SIG-M5 treated with dmso at 0.1 percent for 504 hours (cell line): ENCODE results near the gene SRSF3.
A peak's percentile ranks its signal among the peaks of the same experiment; 100 is the strongest.
"Not testable (repeated sequence)": the region's sequence is repeated elsewhere in the genome, so short reads cannot be mapped to it uniquely, and the experiment has no call there.

Experiments
- DNase-seq: peaks from one replicate; lab custom pipeline; 2025; ENCODE audit not compliant: unreplicated experiment; lab: John Stamatoyannopoulos, UW

Gene SRSF3

DNA sequence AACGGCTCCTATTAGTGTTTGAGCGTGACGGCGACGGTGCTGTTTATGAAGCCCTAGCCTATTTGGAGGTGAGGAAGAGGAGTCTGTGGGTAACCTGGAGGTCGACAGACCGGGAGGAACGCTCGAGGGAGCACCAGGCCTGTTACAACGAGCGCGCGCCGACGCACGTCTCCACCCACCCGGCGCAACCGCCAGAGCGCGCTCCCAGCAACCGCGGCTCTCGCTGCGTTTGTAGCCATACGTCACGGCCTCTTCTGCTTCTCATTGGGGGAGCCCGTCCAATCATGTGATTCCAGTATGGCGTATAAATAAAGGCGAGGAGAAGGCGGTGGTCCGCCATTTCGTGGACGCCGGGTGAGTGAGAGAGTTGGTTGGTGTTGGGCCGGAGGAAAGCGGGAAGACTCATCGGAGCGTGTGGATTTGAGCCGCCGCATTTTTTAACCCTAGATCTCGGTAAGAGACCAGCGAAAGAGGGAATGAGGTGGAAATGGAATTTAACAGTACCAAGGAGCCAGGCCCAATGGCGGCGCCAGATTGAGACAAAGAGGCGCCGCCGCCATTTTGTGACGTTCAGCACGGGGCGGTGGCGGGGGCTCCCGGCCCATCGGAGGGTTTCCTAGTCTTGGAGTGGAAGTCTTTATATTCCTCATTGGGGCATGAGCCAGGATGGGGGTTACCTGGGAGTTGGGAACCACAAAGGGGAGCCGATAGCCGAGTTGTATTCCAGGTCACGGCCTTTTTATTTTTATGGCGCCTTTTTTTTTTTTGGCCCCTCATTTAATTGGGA lies at the start of gene SRSF3:
Gene SRSF3 (plus strand): TSS at position 334 of the 787 bp plus-strand sequence. CDS start 2,401 bp downstream, outside the sequence.
- DNase-seq = peak; percentile 98

DNA sequence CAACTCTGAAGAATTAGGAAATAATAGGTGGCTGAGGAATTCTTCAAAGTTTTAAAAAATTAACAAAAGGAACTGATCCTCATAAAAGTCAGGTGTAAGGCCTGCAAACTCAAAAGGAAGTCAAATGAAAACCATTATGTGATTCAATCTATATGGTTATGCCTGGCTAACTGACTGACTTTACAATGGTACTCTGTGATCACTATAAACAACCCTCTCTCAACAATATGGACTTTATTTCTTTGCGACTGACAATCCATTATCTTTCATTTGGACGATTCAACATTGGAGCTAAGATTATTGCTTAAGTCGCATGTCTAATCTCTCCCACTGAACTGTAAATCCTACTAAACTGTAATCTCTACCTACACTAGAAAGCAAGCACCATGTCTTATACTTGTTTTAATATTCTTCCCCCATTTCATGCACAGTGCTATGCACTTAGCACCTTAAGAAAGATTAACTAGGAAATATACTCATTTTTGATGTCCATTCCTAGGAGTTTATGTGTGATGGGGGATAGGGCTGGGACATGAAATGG lies 48.3 kb upstream of the SRSF3 start:
- no peak for DNase-seq

DNA sequence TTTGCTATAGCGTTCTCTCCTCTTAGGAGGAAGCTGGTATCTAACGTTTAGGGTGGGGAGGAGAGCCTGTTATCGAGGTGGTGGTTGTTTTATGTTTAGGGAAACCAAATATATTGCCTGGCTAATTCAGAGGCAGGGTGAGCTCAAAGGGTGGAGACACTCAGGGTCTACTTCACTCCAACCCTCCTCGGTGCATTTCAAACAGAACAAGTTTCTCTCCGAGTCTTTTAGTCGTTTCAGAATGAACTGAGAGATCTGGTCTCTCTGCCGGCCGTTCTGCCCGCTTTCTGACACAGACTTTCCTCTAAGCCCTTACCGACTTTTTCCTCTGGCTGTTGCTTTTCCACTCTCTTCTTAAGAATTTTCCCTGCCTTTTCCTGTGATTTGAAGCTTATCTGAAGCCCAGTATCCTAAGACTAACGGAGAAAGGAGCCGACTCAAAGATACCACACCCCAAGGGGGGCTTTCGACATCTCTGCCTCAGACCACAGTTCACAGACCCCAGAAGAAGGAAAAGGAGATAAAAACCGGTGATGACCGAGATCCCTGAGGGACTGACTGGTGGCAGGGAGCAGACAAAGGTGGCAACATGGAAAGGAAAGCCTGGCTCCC lies 47.7 kb upstream of the SRSF3 start:
- peak; percentile 32 for DNase-seq

DNA sequence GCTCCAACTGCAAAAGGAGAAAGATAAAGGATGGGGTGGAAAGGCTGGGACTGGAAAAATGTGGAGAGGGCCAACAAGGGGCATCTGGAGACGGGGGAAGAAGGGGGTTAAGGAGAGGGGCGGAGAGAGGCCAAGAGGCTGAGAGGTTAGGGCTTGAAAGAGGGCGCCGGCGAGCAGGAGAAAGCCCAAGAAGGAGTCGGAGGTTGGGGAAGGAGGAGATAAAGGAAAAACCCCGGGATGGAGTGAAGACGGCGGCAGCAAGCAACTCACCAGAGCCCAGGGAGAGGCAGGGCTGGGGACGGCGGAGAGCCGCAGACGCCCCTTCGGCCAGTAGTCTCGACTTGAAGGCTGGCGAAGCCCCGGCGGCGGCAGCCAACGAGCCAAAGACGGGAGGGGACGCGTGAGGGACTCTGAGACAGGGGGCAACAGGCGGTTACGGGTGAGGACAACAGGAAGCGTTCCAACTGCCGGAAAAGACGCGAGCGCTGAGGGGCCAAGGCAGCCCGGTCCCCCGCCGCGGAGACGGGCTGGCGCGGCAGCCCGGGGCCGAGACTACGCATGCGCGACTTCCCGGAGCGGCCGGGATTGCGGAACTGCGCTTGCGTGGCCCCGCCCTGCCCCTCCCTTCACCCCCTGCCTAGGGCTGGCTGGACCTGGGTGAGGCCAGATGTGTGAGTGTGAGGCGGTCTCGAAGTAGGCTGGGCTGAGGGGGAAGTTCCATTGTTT lies 47.1 kb upstream of the SRSF3 start, which contains the start of gene STK38:
Gene STK38 (minus strand): TSS at position 560 of the 726 bp plus-strand sequence. CDS start 7,277 bp downstream, outside the sequence.
- peak; percentile 84 for DNase-seq

DNA sequence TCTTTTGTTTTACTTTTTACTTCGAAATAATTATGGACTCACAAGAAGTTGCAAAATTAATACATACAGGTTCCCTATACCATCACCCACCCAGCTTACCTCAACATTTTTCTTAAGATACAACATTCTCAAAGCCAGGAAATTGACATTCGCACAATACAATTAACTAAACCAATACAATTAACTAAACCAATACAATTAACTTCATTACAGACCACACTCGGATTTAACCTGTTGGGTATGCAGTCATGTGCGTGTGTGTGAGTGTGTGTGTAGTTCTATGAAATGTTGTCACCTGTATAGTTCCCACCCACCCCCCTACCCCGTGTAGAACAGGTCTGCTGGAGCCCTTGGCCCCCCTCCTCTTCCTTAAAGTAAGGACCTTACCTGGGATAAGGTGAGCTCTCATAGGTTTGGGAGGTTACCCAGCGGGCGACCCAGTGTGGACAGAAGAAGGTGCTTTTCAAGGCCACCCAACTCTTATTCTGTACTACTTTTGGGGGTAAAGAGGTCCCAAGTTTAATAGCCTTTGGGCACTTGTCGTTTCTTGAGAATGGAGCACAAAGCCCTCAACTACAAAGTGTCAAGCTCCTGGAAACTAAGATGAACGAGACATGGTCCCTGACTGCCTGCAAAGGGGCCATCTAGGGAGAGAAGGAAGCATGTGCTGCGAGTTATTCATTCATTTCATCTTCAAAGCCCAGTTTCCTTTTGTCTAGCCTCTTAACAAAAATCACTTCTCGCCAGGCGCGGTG lies 46.3 kb upstream of the SRSF3 start:
- DNase-seq = no peak

DNA sequence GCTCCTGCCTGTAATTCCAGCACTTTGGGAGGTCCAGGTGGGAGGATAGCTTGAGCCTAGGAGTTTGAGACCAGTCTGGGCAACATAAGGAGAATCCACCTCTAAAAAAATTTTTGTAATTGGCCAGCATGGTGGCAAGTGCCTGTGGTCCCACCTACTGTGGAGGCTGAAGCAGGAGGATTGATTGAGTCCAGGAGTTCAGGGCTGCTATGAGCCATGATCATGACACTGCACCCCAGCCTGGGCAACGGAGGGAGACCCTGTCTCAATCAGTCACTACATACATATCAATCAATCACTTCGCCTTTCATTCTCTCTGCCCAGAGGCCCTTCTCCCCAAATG lies 45.8 kb upstream of the SRSF3 start:
- DNase-seq = no peak

DNA sequence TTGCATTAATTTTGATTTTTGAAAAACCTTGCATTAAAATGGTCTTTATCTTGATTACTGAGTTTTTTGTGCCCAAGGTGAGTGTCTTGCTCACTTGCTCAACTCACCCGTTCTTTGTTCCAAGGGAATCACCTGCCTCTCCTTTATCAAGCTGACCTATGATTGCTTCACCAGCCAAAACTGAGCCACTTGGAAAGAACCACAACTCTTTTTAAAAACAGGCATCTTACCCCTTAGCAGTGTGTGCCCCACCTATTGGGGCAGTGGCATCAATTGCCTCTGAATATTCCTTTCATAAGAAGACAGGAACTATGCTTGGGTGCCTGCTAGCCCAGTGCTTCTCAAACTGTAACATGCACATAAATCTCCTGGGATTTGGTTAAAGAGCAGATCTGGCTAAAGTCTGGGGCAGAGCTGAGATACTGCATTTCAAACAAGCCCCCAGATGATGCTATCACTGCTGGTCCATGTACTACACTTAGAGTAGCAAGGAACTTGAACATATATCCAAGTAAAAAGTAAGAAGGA lies 43.6 kb upstream of the SRSF3 start:
- DNase-seq = no peak

DNA sequence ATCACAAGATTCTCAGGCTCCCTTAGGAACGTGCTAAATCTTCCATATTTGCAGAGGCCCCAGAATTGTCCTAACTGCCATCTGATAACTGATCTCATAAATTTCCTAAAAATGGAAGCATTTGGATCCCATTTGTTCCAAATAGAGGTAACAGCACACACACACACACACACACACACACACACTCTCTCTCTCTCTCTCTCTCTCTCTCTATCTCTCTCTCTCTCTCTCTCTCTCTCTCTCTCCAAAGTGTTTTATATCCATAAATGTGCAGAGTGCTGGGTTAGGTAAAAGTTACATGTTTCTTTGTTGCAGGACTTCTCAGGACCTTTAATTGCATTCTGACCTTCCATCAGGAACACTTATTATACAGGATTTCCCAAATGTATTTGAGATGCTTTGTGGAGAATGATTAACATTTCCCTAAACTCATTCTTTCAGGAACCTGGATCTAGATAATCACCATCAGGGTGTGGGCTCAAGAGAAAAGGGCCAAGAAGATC lies 38.4 kb upstream of the SRSF3 start:
- no peak for DNase-seq

DNA sequence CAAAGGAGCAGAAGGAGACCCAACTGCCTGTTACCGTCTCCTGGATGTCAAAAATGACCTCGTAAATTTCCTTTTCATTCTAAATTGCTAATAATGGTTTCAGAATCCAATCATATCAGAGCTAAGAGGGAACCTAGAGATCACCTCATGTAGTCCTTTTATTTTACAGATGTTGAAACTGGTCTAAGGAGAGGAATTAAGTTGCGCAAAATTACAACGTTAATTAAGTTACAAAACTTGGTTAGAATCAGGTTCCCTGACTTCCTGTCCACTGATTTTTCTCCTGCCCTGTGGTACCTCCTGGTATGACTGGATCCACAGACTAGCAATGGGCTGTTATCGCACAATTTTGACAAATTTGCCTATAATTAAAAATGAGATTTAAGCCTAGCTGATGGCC lies 37.9 kb upstream of the SRSF3 start:
- peak; percentile 21 for DNase-seq

DNA sequence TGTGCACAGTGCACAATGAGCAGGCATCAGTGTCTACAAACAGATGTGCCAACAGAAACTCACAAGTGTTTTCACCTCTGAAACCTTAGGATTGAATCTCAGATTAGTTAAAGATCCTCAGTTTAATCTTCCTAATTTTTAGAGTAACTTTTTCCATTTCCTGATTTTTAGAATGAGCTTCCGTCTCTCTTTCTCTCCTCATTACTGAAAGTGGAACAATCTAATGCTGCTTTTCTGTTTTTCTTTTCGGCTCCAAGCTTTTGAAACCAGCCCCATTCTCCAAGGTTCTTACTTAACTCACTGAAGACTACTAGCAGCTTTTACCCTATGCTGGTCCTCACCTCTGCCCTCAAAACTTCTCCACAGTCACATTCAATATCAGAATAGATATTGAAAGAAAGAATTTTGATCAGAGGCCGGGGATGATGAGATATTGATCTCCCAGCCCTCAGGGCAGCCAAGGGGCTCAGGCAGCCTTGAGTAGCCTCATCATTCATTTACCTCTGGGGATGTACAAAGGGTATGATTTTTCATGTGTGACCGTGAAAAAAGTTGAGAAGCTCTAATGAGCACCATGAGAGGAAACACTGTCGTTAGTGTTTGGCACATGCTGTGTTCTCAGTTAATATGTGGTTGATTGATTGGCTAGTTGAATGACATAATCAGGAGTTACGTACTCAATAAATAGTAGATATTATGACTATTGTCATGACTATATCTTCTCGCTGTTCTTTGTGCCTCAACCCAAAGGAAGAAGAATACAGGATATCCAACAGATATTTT lies 35.0 kb upstream of the SRSF3 start:
- DNase-seq = no peak

DNA sequence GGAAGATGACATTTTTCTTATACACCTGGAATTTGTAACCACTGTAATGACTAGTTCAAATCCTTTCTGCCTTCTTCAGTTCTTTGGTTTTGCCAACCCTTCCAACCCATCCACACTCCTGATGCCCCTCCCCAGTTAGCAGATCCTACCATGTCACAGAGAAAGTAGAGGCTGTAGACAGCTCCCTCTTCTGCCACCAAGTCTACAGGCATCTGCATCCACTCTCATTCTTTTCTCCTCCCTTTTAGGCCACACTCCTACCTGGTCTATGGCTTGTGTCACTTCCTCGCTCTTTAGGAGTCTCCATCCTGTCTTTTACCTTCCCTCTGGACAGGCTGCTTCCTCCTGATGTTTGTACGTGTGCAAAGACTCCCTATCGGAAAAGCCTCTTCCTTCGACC lies 33.3 kb upstream of the SRSF3 start:
- no peak for DNase-seq

DNA sequence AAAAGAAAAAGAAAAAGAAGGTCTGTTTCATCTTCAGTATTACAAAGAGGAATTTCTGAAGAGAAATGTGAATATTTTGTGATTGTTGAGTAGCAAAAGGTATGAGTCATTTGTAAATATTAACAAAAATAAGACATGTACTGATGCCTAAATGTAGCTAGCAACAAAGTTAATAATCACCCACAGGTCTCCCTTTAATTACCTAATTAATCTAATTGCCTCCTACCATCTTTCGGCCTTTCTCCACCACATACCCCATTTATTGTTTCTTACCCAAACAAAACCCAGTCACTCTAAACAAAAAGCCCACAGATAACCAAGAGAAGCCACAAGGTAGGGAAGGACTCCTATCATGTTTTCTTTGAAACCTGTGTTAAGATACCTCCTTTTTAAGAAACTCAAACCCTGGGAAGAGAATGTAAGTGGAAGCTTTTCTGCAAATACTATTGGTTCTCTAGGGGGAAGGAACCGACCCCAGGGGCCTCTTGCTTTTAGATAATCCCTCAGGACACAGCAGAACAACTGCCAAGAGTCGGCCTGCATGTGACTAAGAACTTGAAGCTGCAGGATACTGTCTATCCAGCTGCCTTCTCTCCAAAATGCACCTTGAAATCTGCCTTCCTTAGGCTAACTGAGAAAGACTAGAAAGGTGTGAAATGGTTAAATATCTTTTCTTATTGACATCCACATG lies 30.8 kb upstream of the SRSF3 start:
- DNase-seq = no peak

DNA sequence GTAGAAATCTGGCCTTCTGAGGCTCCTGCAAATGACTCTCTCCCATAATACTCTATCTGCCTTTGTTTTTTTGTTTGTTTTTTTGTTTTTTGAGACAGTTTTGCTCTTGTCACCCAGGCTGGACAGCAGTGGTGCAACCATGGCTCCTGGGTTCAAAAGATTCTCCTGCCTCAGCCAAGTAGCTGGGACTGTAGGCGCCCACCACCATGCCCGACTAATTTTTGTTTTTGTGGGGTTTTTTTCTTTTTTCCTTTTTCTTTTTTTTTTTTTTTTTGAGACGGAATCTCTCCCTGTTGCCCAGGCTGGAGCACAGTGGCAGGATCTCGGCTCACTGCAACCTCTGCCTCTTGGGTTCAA lies 30.3 kb upstream of the SRSF3 start:
- no peak for DNase-seq

DNA sequence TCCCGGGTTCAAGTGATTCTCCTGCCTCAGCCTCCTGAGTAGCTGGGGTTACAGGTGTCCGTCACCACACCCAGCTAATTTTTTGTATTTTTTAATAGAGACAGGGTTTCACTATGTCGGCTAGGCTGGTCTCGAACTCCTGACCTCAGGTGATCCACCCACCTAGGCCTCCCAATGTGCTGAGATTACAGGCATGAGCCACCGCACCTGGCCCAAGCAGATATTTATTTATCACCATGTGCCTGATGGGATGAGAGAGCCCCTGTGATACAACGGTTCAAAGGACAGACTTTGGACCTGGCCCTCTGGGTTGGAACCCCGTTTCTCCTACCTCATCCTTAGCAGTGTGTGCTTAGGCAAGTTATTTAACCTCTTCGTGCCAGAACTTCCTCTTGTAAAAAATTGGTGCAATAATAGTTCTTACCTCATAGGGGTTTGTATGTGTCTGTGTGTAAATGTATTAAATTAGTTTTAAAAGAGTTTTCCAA lies 27.7 kb upstream of the SRSF3 start:
- peak; percentile 26 for DNase-seq

DNA sequence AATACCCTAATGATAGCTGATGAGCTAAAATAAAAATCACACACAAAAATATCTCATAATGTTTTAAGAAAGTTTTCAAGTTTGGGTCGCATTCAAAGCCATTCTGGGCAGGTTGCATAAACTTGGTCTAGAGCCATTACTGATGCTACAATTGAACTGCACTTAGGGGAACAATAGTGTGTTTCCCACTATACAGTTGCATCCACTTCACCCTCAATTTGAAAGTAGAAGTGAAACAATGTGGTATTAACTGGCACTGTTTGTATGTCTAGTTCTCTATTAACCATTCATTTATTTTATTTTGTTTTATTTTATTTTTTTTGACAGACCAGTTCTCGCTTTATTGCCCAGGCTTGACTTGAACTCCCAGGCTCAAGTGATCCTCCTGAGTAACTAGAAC lies 23.9 kb upstream of the SRSF3 start:
- DNase-seq = peak; percentile 40

DNA sequence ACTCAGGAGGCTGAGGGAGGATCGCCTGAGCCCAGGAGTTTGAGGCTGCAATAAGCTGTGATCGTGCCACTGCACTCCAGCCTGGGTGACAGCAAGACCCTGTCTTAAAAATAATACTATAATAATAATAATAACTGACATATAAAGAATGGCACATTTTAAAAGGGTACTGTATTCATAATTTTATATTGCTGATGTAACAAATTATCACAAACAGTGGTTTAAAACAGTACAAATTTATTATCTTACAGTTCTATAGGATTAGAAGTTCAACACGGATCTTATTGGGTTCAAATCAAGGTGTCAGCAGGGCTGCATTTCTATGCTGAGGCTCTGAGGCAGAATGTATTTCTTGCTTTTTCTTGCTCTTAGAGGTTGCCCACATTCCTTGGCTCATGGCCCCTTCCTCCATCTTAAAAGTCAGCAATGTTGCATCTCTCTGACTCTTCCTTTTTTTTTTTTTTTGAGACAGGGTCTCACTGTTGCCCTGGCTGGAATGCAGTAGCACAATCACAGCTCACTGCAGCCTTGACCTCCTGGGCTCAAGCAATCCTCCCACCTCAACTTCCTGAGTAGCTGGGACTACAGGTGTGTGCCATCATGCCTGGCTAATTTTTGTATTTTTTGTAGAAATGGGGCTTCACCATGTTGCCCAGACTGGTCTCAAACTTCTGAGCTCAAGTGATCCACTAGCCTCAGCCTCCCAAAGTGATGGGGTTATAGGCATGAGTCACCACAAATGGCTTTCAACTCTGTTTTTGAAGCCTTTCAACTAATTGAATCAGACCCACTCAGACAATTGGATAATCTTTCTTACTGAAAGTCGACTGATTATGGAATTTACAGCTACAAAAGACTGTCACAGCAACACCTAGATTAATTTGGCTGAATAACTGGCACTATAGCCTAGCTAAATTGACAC lies 22.8 kb upstream of the SRSF3 start:
- no peak for DNase-seq

DNA sequence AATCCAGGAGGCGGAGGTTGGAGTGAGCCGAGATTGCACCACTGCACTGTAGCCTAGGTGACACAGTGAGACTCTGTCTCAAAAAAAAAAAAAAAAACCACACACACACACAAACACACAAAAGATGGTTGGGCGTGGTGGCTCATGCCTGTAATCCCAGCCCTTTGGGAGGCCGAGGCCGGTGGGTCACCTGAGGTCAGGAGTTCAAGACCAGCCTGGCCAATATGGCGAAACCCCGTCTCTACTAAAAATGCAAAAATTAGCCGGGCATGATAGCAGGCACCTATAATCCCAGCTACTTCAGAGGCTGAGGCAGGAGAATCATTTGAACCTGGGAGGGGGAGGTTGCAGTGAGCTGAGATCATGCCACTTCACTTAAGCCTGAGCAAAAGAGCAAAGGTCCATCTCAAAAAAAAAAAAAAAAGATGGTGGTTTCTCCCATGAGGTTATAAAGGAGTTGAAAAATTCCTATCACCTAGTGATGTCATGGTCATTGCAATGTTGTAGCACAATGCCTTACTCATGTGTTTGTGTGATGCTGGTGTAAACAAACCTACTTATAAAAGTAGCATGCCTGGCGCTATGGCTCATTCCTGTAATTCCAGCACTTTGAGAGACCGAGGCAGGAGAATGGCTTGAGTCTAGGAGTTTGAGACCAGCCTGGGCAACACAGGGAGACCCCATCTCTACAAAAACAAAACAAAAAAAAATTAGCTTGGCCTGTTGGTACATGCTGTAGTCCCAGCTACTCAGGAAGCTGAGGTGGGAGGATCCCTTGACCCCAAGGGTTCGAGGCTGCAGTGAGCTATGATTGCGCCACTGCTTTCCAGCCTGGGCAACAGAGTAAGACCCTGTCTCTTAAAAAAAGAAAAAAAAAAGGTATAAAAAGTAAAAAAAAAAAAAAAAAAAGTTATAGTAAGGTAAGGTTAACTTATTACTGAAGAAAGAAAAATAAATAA lies 21.5 kb upstream of the SRSF3 start:
- not testable (repeated sequence) for DNase-seq
